HG02885 (cell line): Measurements from ENCODE around the gene SMOC1.

Experiments
- ATAC-seq: cut with Tn5 transposase; IDR thresholded peaks from one replicate; pipeline ENCODE4 v1.9.1; 2021; ENCODE audit warnings: mild to moderate bottlenecking; ENCODE audit not compliant: unreplicated experiment, poor library complexity

Gene SMOC1

DNA sequence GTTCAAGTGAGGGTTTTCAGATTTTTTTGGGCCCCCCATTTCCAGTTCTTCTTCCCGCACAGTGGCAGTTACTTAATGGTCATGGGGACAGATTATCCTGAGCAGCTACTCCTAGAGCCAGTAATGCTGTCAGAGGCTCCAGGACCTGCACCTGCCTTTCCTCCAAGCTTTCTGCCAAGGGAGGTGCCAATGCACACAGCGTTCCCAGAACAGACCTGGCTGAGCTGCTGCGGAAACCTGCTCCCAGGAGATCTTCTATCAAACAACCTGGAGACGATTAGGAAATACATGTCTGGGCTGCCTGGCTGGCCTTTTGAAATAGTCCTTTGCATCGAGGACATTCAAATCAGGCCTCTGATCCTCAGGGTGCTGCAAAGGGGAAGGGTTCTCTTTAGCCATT, 188.6 kb downstream of the SMOC1 start:
- no peak for ATAC-seq

DNA sequence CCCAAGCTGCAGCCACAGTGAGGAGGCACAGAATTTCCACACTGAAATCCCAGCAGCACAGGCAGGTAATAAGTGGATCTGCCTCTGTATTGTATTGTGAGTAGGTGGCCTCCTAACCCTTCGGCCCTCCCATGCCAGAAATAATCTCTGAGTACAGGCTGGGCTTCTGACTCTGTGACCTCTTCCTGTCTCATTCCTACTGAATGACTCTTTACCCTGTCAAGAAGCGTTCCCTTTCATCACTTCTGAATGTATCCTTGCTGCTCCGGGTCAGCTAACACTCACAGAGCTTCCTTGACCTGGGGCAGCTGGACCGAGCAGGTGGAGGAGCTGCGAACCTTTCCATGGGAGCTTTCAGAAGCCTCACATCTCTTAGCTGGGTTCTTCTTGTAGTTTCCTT, 190.0 kb downstream of the SMOC1 start:
- no peak for ATAC-seq

DNA sequence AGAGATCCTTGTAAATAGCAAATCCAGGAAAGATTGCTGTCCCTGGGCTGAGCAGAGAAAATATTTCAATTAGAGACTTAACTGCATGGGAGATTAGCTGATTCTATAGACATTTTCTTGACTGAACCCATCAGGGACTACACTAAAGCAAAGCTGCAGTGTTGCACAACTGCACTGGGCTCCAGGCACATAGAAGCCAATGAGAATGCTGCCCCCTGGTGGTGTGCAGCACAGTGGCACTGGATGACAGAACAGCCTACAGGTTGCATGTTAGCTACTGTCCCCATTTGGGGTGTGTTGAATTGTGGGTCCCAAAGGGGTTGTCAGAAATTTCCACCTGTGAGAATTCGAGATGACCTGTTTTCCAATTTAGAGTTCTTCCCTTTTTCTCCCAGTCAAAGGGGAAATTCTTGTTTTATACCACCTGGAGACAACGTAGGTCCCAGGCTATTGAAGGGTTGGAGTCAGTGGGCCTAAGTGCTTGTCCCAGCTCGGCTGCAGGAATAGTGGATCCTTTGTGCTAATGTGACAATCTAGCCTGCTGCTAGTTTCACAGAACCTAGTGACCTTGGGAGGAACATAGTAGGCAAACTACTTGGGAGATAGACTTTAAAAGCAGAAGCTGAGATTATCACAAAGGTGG, 194.8 kb downstream of the SMOC1 start:
- peak; percentile 48 for ATAC-seq

DNA sequence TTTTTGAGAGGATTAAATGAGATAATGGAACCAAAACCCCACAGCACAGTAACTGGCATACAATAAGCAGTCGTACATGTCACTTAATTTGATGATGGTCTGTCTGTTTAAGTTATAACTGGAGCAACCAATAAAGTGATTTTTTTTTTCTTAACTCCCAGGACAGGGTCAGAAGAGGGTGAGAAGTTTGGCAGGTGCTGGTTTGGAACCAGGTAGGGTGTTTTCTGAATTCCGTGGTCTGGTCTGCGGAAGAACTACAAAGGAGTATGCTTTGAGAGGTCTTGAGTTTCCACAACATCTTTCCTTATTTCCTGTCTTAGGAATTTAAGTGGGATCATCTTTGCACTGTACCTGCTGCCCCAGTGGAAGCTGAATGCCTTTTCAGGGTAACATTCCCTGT, 197.8 kb downstream of the SMOC1 start:
- ATAC-seq: no peak

DNA sequence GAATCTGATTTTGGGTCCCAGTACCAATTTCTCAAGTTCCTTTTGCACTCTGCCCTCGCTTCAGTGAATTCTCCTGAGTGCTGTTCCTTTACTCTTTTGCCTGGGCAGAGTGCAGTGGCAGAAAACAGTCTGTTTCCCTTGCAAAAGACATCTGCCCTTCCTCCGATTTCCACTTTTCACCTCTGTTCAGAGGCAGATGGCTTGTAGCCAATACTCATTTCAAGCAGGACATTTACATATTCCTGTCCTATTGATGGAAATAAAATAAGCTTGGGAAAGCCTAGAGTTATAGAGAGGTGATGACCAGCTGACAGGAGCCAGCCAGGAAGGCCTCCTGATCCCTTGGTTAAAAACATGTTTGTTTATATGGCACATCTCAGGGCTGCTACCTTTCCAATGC, 198.5 kb downstream of the SMOC1 start:
- no peak for ATAC-seq

DNA sequence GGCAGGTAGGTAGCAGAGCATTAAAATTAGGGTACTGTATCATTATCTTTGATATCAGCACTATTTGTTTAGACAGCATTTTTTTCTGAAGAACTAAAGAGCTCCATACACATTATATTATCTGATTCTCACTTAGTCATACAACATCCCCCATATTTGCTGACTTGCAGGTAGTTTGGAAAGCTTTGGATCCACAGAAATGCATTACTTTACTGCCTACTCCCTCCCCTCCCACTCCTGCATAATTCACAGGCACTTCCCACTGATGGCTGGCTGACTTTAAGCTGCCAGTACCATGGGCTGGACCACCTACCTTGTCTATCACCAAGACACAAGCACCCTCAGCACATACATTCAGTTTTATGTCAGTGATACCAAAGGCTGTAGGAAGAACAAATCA, 199.1 kb downstream of the SMOC1 start:
- no peak for ATAC-seq

DNA sequence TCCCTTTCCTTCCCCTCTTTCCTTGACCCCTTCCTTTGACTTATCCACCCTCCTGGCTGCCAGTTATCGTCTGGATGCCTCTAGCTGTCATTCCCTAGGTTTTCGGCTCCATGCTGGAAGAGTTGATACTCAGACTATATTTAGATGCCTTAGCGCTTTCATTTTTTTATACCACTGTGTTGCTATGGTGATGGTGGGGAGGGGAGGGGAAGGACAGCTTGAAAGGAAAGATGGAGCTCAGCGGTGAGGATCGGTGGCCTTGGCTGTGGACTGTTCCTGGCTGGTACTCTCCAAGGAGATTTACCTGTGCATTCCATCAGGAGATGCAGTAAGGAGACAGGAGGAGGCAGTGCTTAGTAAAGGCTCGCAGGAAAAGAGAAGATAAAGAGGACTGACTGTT, 200.9 kb downstream of the SMOC1 start:
- ATAC-seq: no peak
